Activated CD8-positive, alpha-beta T cell treated with anti-CD3 and anti-CD28 coated beads for 36 hours (primary cell): Measurements from ENCODE around the gene ZFAND2A. TPM values are rescaled to one million over a fixed set of nuclear protein-coding genes. Genes with fewer than 3 reads are reported as not detected.

Experiments used
- ATAC-seq: fragments of 200-7000 bp; cut with Tn5 transposase; one replicate; pipeline ENCODE4 v1.10.0; 2021; ENCODE audit warnings: mild to moderate bottlenecking, moderate library complexity
- CTCF ChIA-PET: fragments of 350-600 bp; sonication (Branson Sonifier 250); formaldehyde crosslinking; loops from one replicate; lab custom pipeline; 2021; ENCODE audit warnings: antibody characterized with exemption; lab: Charles Lee
- POLR2A ChIA-PET: fragments of 350-600 bp; sonication (Branson Sonifier 250); formaldehyde crosslinking; loops from one replicate; lab custom pipeline; 2021; ENCODE audit warnings: antibody characterized with exemption; lab: Charles Lee
- DNase-seq: peaks from one replicate; pipeline ENCODE4 v3.0.0-alpha.2; 2020
- H3K27ac Mint-ChIP-seq: one replicate; pipeline ENCODE4 v1.8.0; 2021; ENCODE audit warnings: mild to moderate bottlenecking, mixed read lengths
- H3K27me3 Mint-ChIP-seq: one replicate; pipeline ENCODE4 v1.8.0; 2021; ENCODE audit warnings: mixed read lengths
- H3K36me3 Mint-ChIP-seq: one replicate; pipeline ENCODE4 v1.8.0; 2021; ENCODE audit warnings: low read depth, mixed read lengths
- H3K4me1 Mint-ChIP-seq: one replicate; pipeline ENCODE4 v1.8.0; 2021; ENCODE audit warnings: low read depth, mixed read lengths
- H3K4me3 Mint-ChIP-seq: one replicate; pipeline ENCODE4 v1.8.0; 2021; ENCODE audit warnings: mild to moderate bottlenecking, moderate library complexity, mixed read lengths
- H3K9me3 Mint-ChIP-seq: one replicate; pipeline ENCODE4 v1.8.0; 2021; ENCODE audit warnings: mixed read lengths
- intact Hi-C: fragments of 100-400 bp; cut with micrococcal nuclease; formaldehyde crosslinking; loops from one replicate; pipeline ENCODE4 v1.10.0; 2022
- total RNA-seq, 2 experiments: library from RNA; stranded (reverse); gene quantifications; one replicate each; pipeline ENCODE4 v1.2.3, GENCODE V29; 2021
- TF ChIP-seq, protein P1 (sequence below): fragments of 200-600 bp; IDR thresholded peaks from one replicate; pipeline ENCODE4 v1.8.0; 2022; ENCODE audit warnings: antibody characterized with exemption, mild to moderate bottlenecking

Gene ZFAND2A
- total RNA-seq, 2 experiments from 2014 or later: 22.1 to 23.5 TPM

DNA sequence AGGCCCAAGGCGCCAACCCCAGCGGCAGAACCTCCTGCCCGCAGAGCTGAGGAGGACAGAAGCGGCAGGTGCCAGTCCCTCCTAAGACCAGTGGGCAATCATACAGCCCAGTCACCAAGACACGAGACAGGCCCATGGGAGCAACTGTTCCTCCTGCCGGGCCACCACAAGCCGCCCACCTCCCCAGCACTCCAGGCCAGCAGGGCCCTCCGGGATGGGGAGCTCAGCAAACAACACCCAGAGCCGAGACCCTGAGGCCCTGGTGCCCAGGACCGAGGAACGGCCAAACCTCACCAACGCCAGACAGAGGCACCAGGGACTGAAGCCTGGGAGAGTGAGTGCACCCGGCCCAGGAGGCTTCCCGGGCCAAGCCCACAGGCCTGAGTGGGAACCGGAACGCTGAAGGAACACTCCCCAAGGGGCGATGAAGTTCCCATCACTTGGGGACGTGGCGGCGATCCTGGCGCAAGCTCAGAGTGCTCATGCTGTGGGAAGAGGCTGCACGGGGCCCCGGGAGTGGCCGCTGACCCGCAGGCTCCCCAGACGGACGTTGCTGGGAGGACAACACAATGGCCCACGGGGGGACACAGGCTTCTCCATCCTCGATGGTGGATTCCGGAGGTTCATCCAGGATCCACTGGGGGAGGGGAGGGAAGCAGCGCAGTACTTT lies 37.0 kb downstream of the ZFAND2A start:
- Mint-ChIP-seq H3K27me3 (no peaks in the 10 kb centered on the region), H3K27ac (no peak overlapping the region), H3K9me3 (no peaks in the 10 kb centered on the region), H3K4me3 (no peak overlapping the region), H3K4me1 (peaks cover 9% of the 10 kb centered on the region), H3K36me3 (peaks cover 4% of the 10 kb centered on the region)
- ChIA-PET POLR2A (no interaction called here), CTCF (interaction anchor here (1.6 kb wide), 1 partner anchor 37 kb away, joined by 5 read pairs; no protein-coding TSS in a partner anchor)
- no peak for DNase-seq
- ATAC-seq: no peak
- intact Hi-C loops: no loop called here
- TF ChIP-seq, protein P1, sequence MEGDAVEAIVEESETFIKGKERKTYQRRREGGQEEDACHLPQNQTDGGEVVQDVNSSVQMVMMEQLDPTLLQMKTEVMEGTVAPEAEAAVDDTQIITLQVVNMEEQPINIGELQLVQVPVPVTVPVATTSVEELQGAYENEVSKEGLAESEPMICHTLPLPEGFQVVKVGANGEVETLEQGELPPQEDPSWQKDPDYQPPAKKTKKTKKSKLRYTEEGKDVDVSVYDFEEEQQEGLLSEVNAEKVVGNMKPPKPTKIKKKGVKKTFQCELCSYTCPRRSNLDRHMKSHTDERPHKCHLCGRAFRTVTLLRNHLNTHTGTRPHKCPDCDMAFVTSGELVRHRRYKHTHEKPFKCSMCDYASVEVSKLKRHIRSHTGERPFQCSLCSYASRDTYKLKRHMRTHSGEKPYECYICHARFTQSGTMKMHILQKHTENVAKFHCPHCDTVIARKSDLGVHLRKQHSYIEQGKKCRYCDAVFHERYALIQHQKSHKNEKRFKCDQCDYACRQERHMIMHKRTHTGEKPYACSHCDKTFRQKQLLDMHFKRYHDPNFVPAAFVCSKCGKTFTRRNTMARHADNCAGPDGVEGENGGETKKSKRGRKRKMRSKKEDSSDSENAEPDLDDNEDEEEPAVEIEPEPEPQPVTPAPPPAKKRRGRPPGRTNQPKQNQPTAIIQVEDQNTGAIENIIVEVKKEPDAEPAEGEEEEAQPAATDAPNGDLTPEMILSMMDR: no peak

DNA sequence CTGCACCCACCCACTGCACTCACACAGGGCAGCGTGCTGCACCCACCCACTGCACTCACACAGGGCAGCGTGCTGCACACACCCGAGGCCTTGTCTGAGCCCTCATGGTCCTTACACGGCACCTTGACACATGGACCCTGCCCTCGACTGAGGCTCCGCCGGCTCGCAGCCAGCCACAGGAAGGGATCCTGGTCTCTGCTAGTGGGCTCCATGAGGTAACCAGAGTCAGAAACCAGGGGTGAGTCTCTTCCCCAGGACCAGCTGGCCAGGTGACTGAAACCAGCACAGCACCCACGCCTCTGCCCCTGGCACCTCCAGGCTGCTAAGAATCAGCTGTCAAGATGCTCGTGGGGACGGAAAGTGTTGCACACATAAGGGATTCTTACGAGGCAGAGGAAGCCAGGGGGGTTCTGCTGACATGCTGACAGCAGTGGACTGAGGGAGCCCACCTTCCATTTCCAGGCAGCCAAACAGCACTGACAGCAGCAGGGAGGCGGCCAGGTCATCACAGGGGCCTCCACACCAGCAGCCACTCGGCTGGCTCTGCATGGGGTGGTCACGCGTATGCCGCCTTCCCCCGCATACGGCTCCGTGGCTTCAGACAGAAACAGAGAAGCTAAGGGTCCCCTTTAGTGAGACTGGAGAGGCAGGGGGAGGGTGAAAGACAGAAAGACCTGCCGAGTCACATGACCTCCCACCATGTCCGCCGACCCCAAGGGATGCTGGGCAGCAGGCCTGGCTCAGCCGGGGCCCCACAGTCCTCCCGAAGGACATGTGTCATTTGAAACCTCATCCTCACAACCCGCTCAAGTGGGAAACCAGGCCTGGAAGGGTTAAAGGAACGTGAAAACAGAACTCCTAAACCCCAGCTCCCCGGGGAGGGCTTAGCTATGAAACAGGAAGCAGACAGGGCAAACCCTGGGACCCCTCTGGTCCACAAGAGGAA lies 37.8 kb downstream of the ZFAND2A start:
- Mint-ChIP-seq H3K4me1 (peaks cover 13% of the 10 kb centered on the region), H3K4me3 (no peak overlapping the region), H3K27me3 (no peaks in the 10 kb centered on the region), H3K36me3 (peaks cover 12% of the 10 kb centered on the region), H3K9me3 (peaks cover 3% of the 10 kb centered on the region), H3K27ac (no peak overlapping the region)
- CTCF ChIA-PET: no interaction called here
- no peak for DNase-seq
- intact Hi-C loops: no loop called here
- ATAC-seq: no peak
- POLR2A ChIA-PET: interaction anchor here (1.5 kb wide), 1 partner anchor 16 kb away, joined by 5 read pairs; a partner anchor contains a TSS
- TF ChIP-seq, protein P1: no peak

DNA sequence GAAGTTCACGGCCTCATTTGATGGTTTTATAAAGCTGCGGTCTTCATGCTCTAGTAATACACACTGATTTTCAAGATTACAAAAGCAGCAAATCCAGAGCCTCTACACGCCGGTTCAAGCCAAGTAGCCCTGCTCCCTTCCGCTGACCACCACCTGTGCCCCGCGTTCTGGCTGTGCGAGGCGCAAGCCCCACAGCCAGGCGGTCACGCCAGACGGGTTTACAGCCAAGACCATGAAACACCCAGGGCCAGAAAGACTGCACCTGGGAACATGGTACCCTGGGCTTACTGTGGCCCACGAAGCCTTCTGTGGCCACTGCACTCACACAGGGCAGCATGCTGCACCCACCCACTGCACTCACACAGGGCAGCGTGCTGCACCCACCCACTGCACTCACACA lies 38.5 kb downstream of the ZFAND2A start:
- no peak overlapping the region for H3K27ac Mint-ChIP-seq
- ATAC-seq: no peak
- intact Hi-C loops: no loop called here
- H3K27me3 Mint-ChIP-seq: no peaks in the 10 kb centered on the region
- CTCF ChIA-PET: no interaction called here
- peaks cover 13% of the 10 kb centered on the region for H3K36me3 Mint-ChIP-seq
- DNase-seq: no peak
- H3K9me3 Mint-ChIP-seq: peaks cover 3% of the 10 kb centered on the region
- no peak overlapping the region for H3K4me3 Mint-ChIP-seq
- POLR2A ChIA-PET: interaction anchor here (1.5 kb wide), 1 partner anchor 17 kb away, joined by 5 read pairs; a partner anchor contains a TSS
- peaks cover 13% of the 10 kb centered on the region for H3K4me1 Mint-ChIP-seq
- TF ChIP-seq, protein P1: no peak

DNA sequence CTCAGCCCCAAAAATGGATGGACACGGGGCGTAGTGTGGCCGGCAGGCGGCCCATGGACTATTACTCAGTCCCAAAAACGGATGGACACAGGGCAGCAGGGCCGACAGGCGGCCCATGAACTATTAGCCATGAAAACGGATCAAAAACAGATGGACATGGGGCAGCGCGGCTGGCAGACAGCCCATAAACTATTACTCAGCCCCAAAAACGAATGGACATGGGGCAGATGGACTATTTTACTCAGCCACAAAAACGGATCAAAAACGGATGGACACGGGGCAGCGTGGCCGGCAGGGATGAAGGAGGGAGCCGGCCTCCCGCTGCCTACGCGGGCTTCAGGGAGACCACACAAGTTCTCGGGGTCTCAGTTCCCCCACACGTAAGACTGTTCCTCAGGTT lies 39.2 kb downstream of the ZFAND2A start:
- DNase-seq: no peak
- Mint-ChIP-seq H3K9me3 (peaks cover 3% of the 10 kb centered on the region), H3K27ac (no peak overlapping the region), H3K4me1 (peaks cover 13% of the 10 kb centered on the region), H3K27me3 (no peaks in the 10 kb centered on the region), H3K36me3 (peaks cover 12% of the 10 kb centered on the region), H3K4me3 (no peak overlapping the region)
- intact Hi-C loops: no loop called here
- TF ChIP-seq, protein P1: no peak
- ChIA-PET POLR2A (interaction anchor here (1.5 kb wide), 1 partner anchor 17 kb away, joined by 5 read pairs; a partner anchor contains a TSS), CTCF (no interaction called here)
- no peak for ATAC-seq
